CD4-positive, alpha-beta memory T cell (primary cell): ENCODE measurements around the gene C18orf32. TPM values are rescaled to one million over a fixed set of nuclear protein-coding genes. Genes with fewer than 3 reads are reported as not detected.

Source experiments
- CTCF ChIA-PET: fragments of 350-600 bp; sonication (Branson Sonifier 250); formaldehyde crosslinking; loops from one replicate; lab custom pipeline; 2021; ENCODE audit warnings: inconsistent platforms; ENCODE audit not compliant: partially characterized antibody; lab: Charles Lee
- POLR2A ChIA-PET: fragments of 350-600 bp; sonication (Branson Sonifier 250); formaldehyde crosslinking; loops from one replicate; lab custom pipeline; 2021; ENCODE audit not compliant: partially characterized antibody; lab: Charles Lee
- DNase-seq, 5 donors: peaks; one replicate each; pipeline versions ENCODE4 v3.0.0 to v3.0.0-alpha.2; 2020 to 2022; ENCODE audit warnings: mixed read lengths in 1 of 5
- H3K27ac ChIP-seq: one replicate; pipeline ENCODE4 v1.7.0; 2013; ENCODE audit warnings: low read depth, low read length
- H3K27me3 ChIP-seq: 2 replicates; pipeline ENCODE4 v1.7.0; 2013; ENCODE audit warnings: mild to moderate bottlenecking, low read length, moderate library complexity; ENCODE audit not compliant: insufficient read depth
- H3K36me3 ChIP-seq: 2 replicates; pipeline ENCODE4 v1.7.0; 2013; ENCODE audit warnings: mild to moderate bottlenecking, low read length, moderate library complexity; ENCODE audit not compliant: insufficient read depth
- H3K4me1 ChIP-seq: 2 replicates; pipeline ENCODE4 v1.7.0; 2013; ENCODE audit warnings: mild to moderate bottlenecking, low read length, moderate library complexity; ENCODE audit not compliant: insufficient read depth
- H3K4me3 ChIP-seq, 2 donors: one replicate each; pipeline ENCODE4 v1.7.0; 2013; ENCODE audit warnings: low read length in 2 of 2, mild to moderate bottlenecking in 1 of 2
- H3K9me3 ChIP-seq, 2 donors: one replicate each; pipeline ENCODE4 v1.7.0; 2013; ENCODE audit warnings: low read length in 2 of 2, control low read depth in 1 of 2; ENCODE audit not compliant: control insufficient read depth in 1 of 2
- H3K27ac Mint-ChIP-seq, 7 donors: one replicate each; pipeline ENCODE4 v1.8.0; 2020 to 2021; ENCODE audit warnings: mixed read lengths in 7 of 7, mild to moderate bottlenecking in 6 of 7, inconsistent platforms in 3 of 7, moderate library complexity in 3 of 7
- H3K27me3 Mint-ChIP-seq, 2 donors: one replicate each; pipeline ENCODE4 v1.8.0; 2020 to 2021; ENCODE audit warnings: mixed read lengths in 2 of 2
- H3K36me3 Mint-ChIP-seq, 2 donors: one replicate each; pipeline ENCODE4 v1.8.0; 2020 to 2021; ENCODE audit warnings: mixed read lengths in 2 of 2, inconsistent platforms in 1 of 2, mild to moderate bottlenecking in 1 of 2
- H3K4me1 Mint-ChIP-seq, 4 donors: one replicate each; pipeline ENCODE4 v1.8.0; 2020 to 2021; ENCODE audit warnings: mixed read lengths in 4 of 4, mild to moderate bottlenecking in 1 of 4
- H3K4me3 Mint-ChIP-seq, 8 donors: one replicate each; pipeline ENCODE4 v1.8.0; 2020 to 2021; ENCODE audit warnings: mixed read lengths in 8 of 8, mild to moderate bottlenecking in 7 of 8, moderate library complexity in 6 of 8, inconsistent platforms in 3 of 8
- H3K9me3 Mint-ChIP-seq, 8 donors: one replicate each; pipeline ENCODE4 v1.8.0; 2020 to 2021; ENCODE audit warnings: mixed read lengths in 8 of 8, mild to moderate bottlenecking in 5 of 8, inconsistent platforms in 3 of 8, moderate library complexity in 1 of 8
- intact Hi-C: fragments of 100-400 bp; cut with micrococcal nuclease; formaldehyde crosslinking; loops from one replicate; pipeline ENCODE4 v1.15.1; 2023
- polyA plus RNA-seq, 2 donors: library from polyadenylated mRNA; unstranded; fragments of 300-500 nt; fragmentation: Illumina TruSeq; gene quantifications; one replicate each; pipeline ENCODE4 v1.2.3, GENCODE V29; 2021
- total RNA-seq, 2 experiments: library from RNA; stranded (reverse); gene quantifications; one replicate each; pipeline ENCODE4 v1.2.3, GENCODE V29; 2021

C18orf32 gene
- 10 to 100 TPM; 48.7 to 55.3 TPM for total RNA-seq
- 100 to 1,000 TPM in 1 of 2 donors, 10 to 100 TPM in 1; 83.7 to 138 TPM for polyA plus RNA-seq

DNA sequence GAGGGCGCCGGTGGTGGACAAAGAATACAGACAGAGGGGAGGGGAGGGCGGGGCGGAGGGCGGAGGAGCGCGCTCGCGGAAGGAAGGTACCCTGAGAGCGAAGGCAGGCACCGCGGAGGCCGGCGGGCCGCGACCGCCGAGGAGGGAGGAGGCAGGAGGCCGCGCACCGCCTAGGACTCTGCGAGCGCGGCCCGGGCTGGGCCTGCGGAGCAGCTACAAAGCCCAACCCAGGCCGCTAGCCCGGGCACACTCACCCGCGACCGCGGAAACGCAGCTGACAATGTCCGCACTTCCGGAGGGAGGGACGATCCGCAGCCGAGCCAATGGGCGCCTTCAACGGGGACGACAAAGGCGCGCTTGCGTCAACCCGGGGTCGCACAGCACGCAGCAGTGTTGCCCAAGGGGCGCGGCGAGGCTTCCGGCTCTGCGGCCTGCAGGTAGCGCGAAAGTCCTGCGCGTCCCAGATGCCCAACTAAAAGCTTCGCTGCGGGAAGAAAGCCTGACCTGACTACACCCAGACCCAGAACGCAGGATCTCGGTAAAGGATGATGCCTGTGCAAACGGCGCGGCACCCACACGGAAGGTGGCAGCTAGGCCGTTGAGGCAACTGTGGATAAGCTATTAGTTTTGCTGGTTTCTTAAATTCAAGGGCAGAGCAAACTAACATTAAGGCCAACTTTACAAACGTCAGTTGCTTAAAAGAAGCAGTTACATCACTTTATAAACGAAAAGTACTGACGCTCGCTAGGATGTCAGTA lies at the start of gene C18orf32:
C18orf32 (minus strand) TSS at position 282 of the 758 bp plus-strand sequence. CDS start 3,486 bp downstream, outside the sequence.
- CTCF ChIA-PET, result interaction anchor here (0.7 to 2.3 kb wide), 4 partner anchors 9 to 813 kb away, joined by 3 to 8 read pairs (median 4); no protein-coding TSS in a partner anchor
- no peaks in the 10 kb centered on the region for H3K27me3 ChIP-seq
- H3K27ac ChIP-seq, result peak within 1 kb of the TSS; percentile 81
- H3K4me1 ChIP-seq, result peaks cover 66% of the 10 kb centered on the region
- peaks cover 37% of the 10 kb centered on the region for H3K36me3 ChIP-seq
- no peaks in the 10 kb centered on the region for H3K9me3 ChIP-seq
- H3K9me3 Mint-ChIP-seq, result no peaks in the 10 kb centered on the region
- POLR2A ChIA-PET, result interaction anchor here (0.8 to 4.6 kb wide), 22 partner anchors 9 to 1392 kb away, joined by 3 to 81 read pairs (median 5); partner anchors contain the start of genes ACAA2, CTIF, DYM and MBD1
- peak within 1 kb of the TSS; percentile 91 to 99 (median 96) for H3K4me3 Mint-ChIP-seq
- no peaks in the 10 kb centered on the region for H3K27me3 Mint-ChIP-seq
- peaks cover 49 to 82% (median 63%) of the 10 kb centered on the region in 4 donors for H3K4me1 Mint-ChIP-seq
- H3K4me3 ChIP-seq, result peak within 1 kb of the TSS; percentile 66 to 71
- H3K27ac Mint-ChIP-seq, result peak within 1 kb of the TSS; percentile 93 to 100 (median 98)
- DNase-seq, result peak; percentile 93 to 97 (median 94)
- intact Hi-C loops, result loop anchor here (1.0 to 5.0 kb wide), 3 partner anchors 27 to 801 kb away; partner anchors contain the start of genes CFAP53 and DYM
- peaks cover 46 to 71% of the 10 kb centered on the region in 2 donors for H3K36me3 Mint-ChIP-seq

- H3K4me1 ChIP-seq, result no peaks in the 10 kb centered on the region
- no peaks in the 10 kb centered on the region for H3K27me3 ChIP-seq
- H3K4me3 ChIP-seq, result no peak overlapping the region
- H3K36me3 ChIP-seq, result no peaks in the 10 kb centered on the region
- Mint-ChIP-seq H3K4me1 (no peaks in the 10 kb centered on the region), H3K36me3 (peaks cover 0 to 2% of the 10 kb centered on the region in 2 donors), H3K4me3 (no peak overlapping the region), H3K27me3 (peaks cover 6 to 12% of the 10 kb centered on the region in 2 donors), H3K9me3 (peaks cover 0 to 10% (median 3%) of the 10 kb centered on the region in 8 donors), H3K27ac (no peak overlapping the region)
- H3K27ac ChIP-seq, result no peak overlapping the region
- intact Hi-C loops, result no loop called here
- CTCF ChIA-PET, result no interaction called here
- POLR2A ChIA-PET, result no interaction called here
- no peak for DNase-seq
- H3K9me3 ChIP-seq, result no peaks in the 10 kb centered on the region
Observed at GRCh38 chr18:49534846-49535601, 48.0 kb upstream of the C18orf32 start.

DNA sequence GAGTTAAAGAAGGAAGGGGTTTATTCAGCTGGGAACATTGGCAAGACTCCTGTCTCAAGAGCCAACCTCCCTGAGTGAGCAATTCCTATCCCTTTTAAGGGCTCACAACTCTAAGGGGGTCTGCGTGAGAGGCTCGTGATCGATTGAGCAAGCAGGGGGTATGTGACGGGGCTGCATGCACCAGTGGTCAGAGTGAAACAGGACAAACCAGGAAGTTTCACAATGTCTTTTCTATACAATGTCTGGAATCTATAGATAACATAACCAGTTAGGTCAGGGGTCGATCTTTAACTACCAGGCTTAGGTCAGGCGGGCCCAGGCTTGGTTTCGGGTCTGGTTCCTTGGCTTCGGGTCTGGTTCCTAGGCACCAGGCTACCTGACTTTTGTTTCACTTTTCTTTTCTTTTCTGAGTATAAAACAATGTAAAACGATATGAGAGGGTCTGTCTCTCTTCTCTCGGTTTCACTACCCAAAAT lies 44.7 kb upstream of the C18orf32 start:
- Histone ChIP-seq H3K4me1 (no peaks in the 10 kb centered on the region), H3K9me3 (no peaks in the 10 kb centered on the region), H3K27me3 (no peaks in the 10 kb centered on the region), H3K27ac (no peak overlapping the region), H3K4me3 (no peak overlapping the region), H3K36me3 (no peaks in the 10 kb centered on the region)
- ChIA-PET POLR2A (no interaction called here), CTCF (no interaction called here)
- peaks cover 7 to 25% of the 10 kb centered on the region in 2 donors for H3K27me3 Mint-ChIP-seq
- H3K4me3 Mint-ChIP-seq, result peak overlapping the region in 2 of 8 donors; percentile 14 to 40
- intact Hi-C loops, result no loop called here
- peaks cover 0 to 2% of the 10 kb centered on the region in 2 donors for H3K36me3 Mint-ChIP-seq
- no peaks in the 10 kb centered on the region for H3K4me1 Mint-ChIP-seq
- no peak for DNase-seq
- H3K27ac Mint-ChIP-seq, result no peak overlapping the region
- H3K9me3 Mint-ChIP-seq, result peaks cover 0 to 10% (median 3%) of the 10 kb centered on the region in 8 donors

- H3K4me1 ChIP-seq, result no peaks in the 10 kb centered on the region
- no peaks in the 10 kb centered on the region for H3K27me3 ChIP-seq
- no peaks in the 10 kb centered on the region for H3K4me1 Mint-ChIP-seq
- H3K27ac Mint-ChIP-seq, result no peak overlapping the region
- H3K36me3 Mint-ChIP-seq, result peaks cover 0 to 2% of the 10 kb centered on the region in 2 donors
- peaks cover 5 to 25% of the 10 kb centered on the region in 2 donors for H3K27me3 Mint-ChIP-seq
- ChIA-PET CTCF (interaction anchor here (1.1 kb wide), 1 partner anchor 18 kb away, joined by 3 read pairs; no protein-coding TSS in a partner anchor), POLR2A (no interaction called here)
- H3K4me3 Mint-ChIP-seq, result no peak overlapping the region
- H3K9me3 ChIP-seq, result no peaks in the 10 kb centered on the region
- intact Hi-C loops, result no loop called here
- peaks cover 0 to 2% (median under 1%) of the 10 kb centered on the region in 8 donors for H3K9me3 Mint-ChIP-seq
- H3K4me3 ChIP-seq, result no peak overlapping the region
- H3K36me3 ChIP-seq, result no peaks in the 10 kb centered on the region
- H3K27ac ChIP-seq, result no peak overlapping the region
- DNase-seq, result no peak
Observed at GRCh38 chr18:49529596-49529995, 42.6 kb upstream of the C18orf32 start.

- intact Hi-C loops, result no loop called here
- Histone ChIP-seq H3K4me1 (no peaks in the 10 kb centered on the region), H3K27ac (no peak overlapping the region), H3K9me3 (no peaks in the 10 kb centered on the region), H3K4me3 (no peak overlapping the region), H3K27me3 (no peaks in the 10 kb centered on the region), H3K36me3 (no peaks in the 10 kb centered on the region)
- ChIA-PET POLR2A (no interaction called here), CTCF (no interaction called here)
- Mint-ChIP-seq H3K9me3 (no peaks in the 10 kb centered on the region), H3K4me3 (no peak overlapping the region), H3K27ac (no peak overlapping the region), H3K4me1 (no peaks in the 10 kb centered on the region), H3K27me3 (peaks cover 5 to 23% of the 10 kb centered on the region in 2 donors), H3K36me3 (no peaks in the 10 kb centered on the region)
- DNase-seq, result no peak
Observed at GRCh38 chr18:49527631-49528327, 40.7 kb upstream of the C18orf32 start.

- ChIA-PET CTCF (no interaction called here), POLR2A (no interaction called here)
- Histone ChIP-seq H3K27me3 (no peaks in the 10 kb centered on the region), H3K4me1 (no peaks in the 10 kb centered on the region), H3K9me3 (no peaks in the 10 kb centered on the region), H3K4me3 (no peak overlapping the region), H3K36me3 (no peaks in the 10 kb centered on the region), H3K27ac (no peak overlapping the region)
- no peaks in the 10 kb centered on the region for H3K9me3 Mint-ChIP-seq
- intact Hi-C loops, result no loop called here
- DNase-seq, result no peak
- H3K27me3 Mint-ChIP-seq, result peaks cover 2 to 23% of the 10 kb centered on the region in 2 donors
- no peak overlapping the region for H3K4me3 Mint-ChIP-seq
- H3K4me1 Mint-ChIP-seq, result no peaks in the 10 kb centered on the region
- no peak overlapping the region for H3K27ac Mint-ChIP-seq
- H3K36me3 Mint-ChIP-seq, result no peaks in the 10 kb centered on the region
Observed at GRCh38 chr18:49525981-49526380, 38.9 kb upstream of the C18orf32 start.
